ENCODE measurements around the gene POMZP3.
"Not testable (repeated sequence)": the region's sequence is repeated elsewhere in the genome, so short reads cannot be mapped to it uniquely, and the experiment has no call there.

DNA sequence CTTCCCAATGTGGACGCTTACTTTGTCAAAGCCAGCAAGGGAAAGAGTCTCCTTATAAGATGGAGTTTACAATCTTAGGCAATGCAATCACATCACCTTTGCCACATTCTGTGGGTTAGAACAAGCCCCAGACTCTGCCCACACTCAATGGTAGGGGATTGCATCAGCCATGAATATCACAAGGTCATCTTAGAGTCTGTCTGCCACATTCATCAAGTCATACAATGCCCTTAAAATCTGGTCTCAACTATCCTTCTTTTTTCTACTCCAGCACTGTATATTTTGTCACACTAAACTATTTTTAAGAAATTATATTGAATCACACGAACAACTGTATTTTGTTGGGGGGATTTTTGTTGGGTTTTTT, 27.0 kb downstream of the POMZP3 start:
- TF ChIP-seq, protein P1, sequence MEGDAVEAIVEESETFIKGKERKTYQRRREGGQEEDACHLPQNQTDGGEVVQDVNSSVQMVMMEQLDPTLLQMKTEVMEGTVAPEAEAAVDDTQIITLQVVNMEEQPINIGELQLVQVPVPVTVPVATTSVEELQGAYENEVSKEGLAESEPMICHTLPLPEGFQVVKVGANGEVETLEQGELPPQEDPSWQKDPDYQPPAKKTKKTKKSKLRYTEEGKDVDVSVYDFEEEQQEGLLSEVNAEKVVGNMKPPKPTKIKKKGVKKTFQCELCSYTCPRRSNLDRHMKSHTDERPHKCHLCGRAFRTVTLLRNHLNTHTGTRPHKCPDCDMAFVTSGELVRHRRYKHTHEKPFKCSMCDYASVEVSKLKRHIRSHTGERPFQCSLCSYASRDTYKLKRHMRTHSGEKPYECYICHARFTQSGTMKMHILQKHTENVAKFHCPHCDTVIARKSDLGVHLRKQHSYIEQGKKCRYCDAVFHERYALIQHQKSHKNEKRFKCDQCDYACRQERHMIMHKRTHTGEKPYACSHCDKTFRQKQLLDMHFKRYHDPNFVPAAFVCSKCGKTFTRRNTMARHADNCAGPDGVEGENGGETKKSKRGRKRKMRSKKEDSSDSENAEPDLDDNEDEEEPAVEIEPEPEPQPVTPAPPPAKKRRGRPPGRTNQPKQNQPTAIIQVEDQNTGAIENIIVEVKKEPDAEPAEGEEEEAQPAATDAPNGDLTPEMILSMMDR (IDR thresholded peaks at IDR 0.05), result not testable (repeated sequence)
- not testable (repeated sequence) for TF ChIP-seq POLR2A (IDR thresholded peaks at IDR 0.05)

Measured in right lobe of liver (tissue), 4 donors.